Jurkat, Clone E6-1 (cell line): ENCODE results near the gene CREB3.

Experiments used
- DNase-seq: peaks from one replicate; pipeline ENCODE4 v3.0.0-alpha.2; 2011; ENCODE audit warnings: low read depth, low spot score
- H3K4me3 ChIP-seq: 2 replicates; pipeline ENCODE4 v1.5.1; 2011; ENCODE audit warnings: mild to moderate bottlenecking, low read length, control low read depth, moderate library complexity

CREB3 gene

GRCh38 chr9:35698231-35698630, 34.2 kb upstream of the CREB3 start:
- no peak for DNase-seq
- no peak overlapping the region for H3K4me3 ChIP-seq

GRCh38 chr9:35700031-35700430, 32.4 kb upstream of the CREB3 start:
- no peak for DNase-seq
- no peak overlapping the region for H3K4me3 ChIP-seq

GRCh38 chr9:35700942-35701341, 31.5 kb upstream of the CREB3 start:
- no peak for DNase-seq
- H3K4me3 ChIP-seq, result no peak overlapping the region

- H3K4me3 ChIP-seq, result no peak overlapping the region
- no peak for DNase-seq
These were observed 29.8 kb upstream of the CREB3 start for GRCh38 chr9:35702696-35703095.

GRCh38 chr9:35703906-35704672, 28.4 kb upstream of the CREB3 start:
- H3K4me3 ChIP-seq, result no peak overlapping the region
- DNase-seq, result no peak

GRCh38 chr9:35705372-35705771, 27.1 kb upstream of the CREB3 start:
- no peak for DNase-seq
- H3K4me3 ChIP-seq, result no peak overlapping the region

GRCh38 chr9:35705836-35706430, 26.5 kb upstream of the CREB3 start:
- H3K4me3 ChIP-seq, result no peak overlapping the region
- no peak for DNase-seq

- no peak for DNase-seq
- no peak overlapping the region for H3K4me3 ChIP-seq
These were observed 25.5 kb upstream of the CREB3 start for GRCh38 chr9:35706951-35707350.

- DNase-seq, result no peak
- H3K4me3 ChIP-seq, result no peak overlapping the region
These were observed 24.3 kb upstream of the CREB3 start for GRCh38 chr9:35708146-35708545.

- H3K4me3 ChIP-seq, result no peak overlapping the region
- no peak for DNase-seq
These were observed 21.5 kb upstream of the CREB3 start for GRCh38 chr9:35710818-35711500.

- DNase-seq, result no peak
- no peak overlapping the region for H3K4me3 ChIP-seq
These were observed 20.7 kb upstream of the CREB3 start for GRCh38 chr9:35711501-35712428.

- H3K4me3 ChIP-seq, result no peak overlapping the region
- DNase-seq, result no peak
These were observed 19.6 kb upstream of the CREB3 start for GRCh38 chr9:35712762-35713400.

- no peak for DNase-seq
- H3K4me3 ChIP-seq, result no peak overlapping the region
These were observed 18.9 kb upstream of the CREB3 start for GRCh38 chr9:35713578-35713977.

- H3K4me3 ChIP-seq, result no peak overlapping the region
- DNase-seq, result no peak
These were observed 18.3 kb upstream of the CREB3 start for GRCh38 chr9:35714123-35714522.

GRCh38 chr9:35714579-35715252, 17.8 kb upstream of the CREB3 start:
- DNase-seq, result no peak

GRCh38 chr9:35716230-35716629, 16.2 kb upstream of the CREB3 start:
- no peak overlapping the region for H3K4me3 ChIP-seq
- DNase-seq, result no peak

More at GRCh38 chr9:35714579-35715252, 17.8 kb upstream of the CREB3 start:
- no peak overlapping the region for H3K4me3 ChIP-seq

GRCh38 chr9:35717132-35717870, 15.2 kb upstream of the CREB3 start:
- no peak overlapping the region for H3K4me3 ChIP-seq
- DNase-seq, result no peak
